A673 (cell line): ENCODE measurements around the gene EPHA8. TPM values are rescaled to one million over a fixed set of nuclear protein-coding genes. Genes with fewer than 3 reads are reported as not detected.

Source experiments
- BruUV-seq: library from RNA; stranded (reverse); fragments of 400-500 nt; replicated peaks from 2 replicates; lab custom pipeline; 2021; lab: Mats Ljungman, UMichigan
- CTCF ChIA-PET: fragments of 300-600 bp; sonication (Branson Sonifier 250); formaldehyde crosslinking; loops from one replicate; lab custom pipeline; 2022; ENCODE audit warnings: antibody characterized with exemption; lab: Charles Lee
- POLR2A ChIA-PET: fragments of 300-600 bp; sonication (Branson Sonifier 250); formaldehyde crosslinking; loops from one replicate; lab custom pipeline; 2022; ENCODE audit warnings: antibody characterized with exemption; ENCODE audit not compliant: low non-redundant PET; lab: Charles Lee
- DNase-seq: peaks from one replicate; pipeline ENCODE4 v3.0.0-alpha.2; 2015; ENCODE audit warnings: low spot score
- H3K27ac ChIP-seq: fragments of 200-600 bp; sonication (generic); 2 replicates; pipeline ENCODE4 v1.5.1; 2016; ENCODE audit warnings: mixed run types, low read depth, mild to moderate bottlenecking, mixed read lengths, antibody characterized with exemption, low read length; ENCODE audit not compliant: poor library complexity, severe bottlenecking
- H3K27me3 ChIP-seq: fragments of 200-600 bp; sonication (generic); replicated peaks from 2 replicates; pipeline ENCODE4 v1.6.1; 2017; ENCODE audit warnings: mixed run types, low read depth, mild to moderate bottlenecking, mixed read lengths, antibody characterized with exemption, low read length; ENCODE audit not compliant: insufficient read depth, poor library complexity
- H3K36me3 ChIP-seq: fragments of 200-600 bp; sonication (generic); 2 replicates; pipeline ENCODE4 v1.6.1; 2016; ENCODE audit warnings: mixed run types, mild to moderate bottlenecking, mixed read lengths, antibody characterized with exemption, low read length; ENCODE audit not compliant: insufficient read depth, poor library complexity, severe bottlenecking
- H3K4me1 ChIP-seq: fragments of 200-600 bp; sonication (generic); 2 replicates; pipeline ENCODE4 v1.6.1; 2017; ENCODE audit warnings: mixed run types, mild to moderate bottlenecking, mixed read lengths, antibody characterized with exemption, low read length; ENCODE audit not compliant: insufficient read depth, poor library complexity, severe bottlenecking
- H3K4me3 ChIP-seq: fragments of 200-600 bp; sonication (generic); 2 replicates; pipeline ENCODE4 v1.5.1; 2016; ENCODE audit warnings: low read depth, mixed run types, mild to moderate bottlenecking, mixed read lengths, low read length; ENCODE audit not compliant: poor library complexity, severe bottlenecking
- H3K9me3 ChIP-seq: fragments of 200-600 bp; sonication (generic); 2 replicates; pipeline ENCODE4 v1.6.1; 2016; ENCODE audit warnings: mixed run types, low read depth, mild to moderate bottlenecking, mixed read lengths, antibody characterized with exemption, low read length; ENCODE audit not compliant: poor library complexity, severe bottlenecking
- EZH2 ChIP-seq: fragments of 200-600 bp; sonication (generic); IDR thresholded peaks from 2 replicates; pipeline ENCODE4 v1.6.1; 2017; ENCODE audit warnings: borderline replicate concordance, low read depth, mild to moderate bottlenecking, mixed read lengths, antibody characterized with exemption, low read length; ENCODE audit not compliant: poor library complexity, severe bottlenecking
- intact Hi-C: fragments of 100-400 bp; cut with micrococcal nuclease; formaldehyde crosslinking; loops from one replicate; pipeline ENCODE4 v1.10.0; 2022; ENCODE audit not compliant: unreplicated experiment
- total RNA-seq: library from RNA; stranded (reverse); gene quantifications from 2 replicates; pipeline ENCODE4 v1.2.3, GENCODE V29; 2021
- TF ChIP-seq, protein P1 (sequence below): fragments of 300-800, 200-600 bp; sonication (generic); conservative IDR thresholded peaks from 2 replicates; pipeline ENCODE4 v1.5.1; 2017; ENCODE audit warnings: low read depth, mild to moderate bottlenecking, antibody characterized with exemption, low read length, moderate library complexity, mixed read lengths

Gene EPHA8
- total RNA-seq, 1 experiment from 2014 or later: not detected

DNA sequence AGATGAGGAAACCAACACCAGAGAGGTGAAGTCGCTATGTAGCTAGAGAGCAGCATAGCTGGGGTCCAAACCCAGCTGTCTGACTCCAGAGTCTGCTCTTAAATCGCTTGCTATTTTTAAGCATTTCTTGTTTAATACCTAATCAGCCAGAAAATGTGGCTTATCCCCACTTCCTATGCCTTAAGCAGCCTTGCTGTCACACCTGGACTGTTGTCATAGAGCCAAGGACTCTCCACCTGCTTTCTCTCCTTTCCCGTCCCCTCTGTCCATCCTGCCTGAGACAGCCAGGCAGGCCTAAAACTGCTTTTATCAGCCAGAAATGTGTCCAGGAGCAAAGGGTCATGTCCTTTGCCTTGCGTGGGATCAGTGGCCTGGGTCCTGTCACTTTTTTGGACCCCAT lies 28.3 kb upstream of the EPHA8 start:
- Histone ChIP-seq H3K27ac (no peak overlapping the region), H3K36me3 (no peaks in the 10 kb centered on the region), H3K4me1 (no peaks in the 10 kb centered on the region), H3K9me3 (no peaks in the 10 kb centered on the region), H3K27me3 (no peaks in the 10 kb centered on the region), H3K4me3 (no peak overlapping the region)
- no peak for DNase-seq
- no TSS peak for BruUV-seq
- intact Hi-C loops: no loop called here
- ChIA-PET CTCF (no interaction called here), POLR2A (no interaction called here)
- no peak for TF ChIP-seq EZH2

DNA sequence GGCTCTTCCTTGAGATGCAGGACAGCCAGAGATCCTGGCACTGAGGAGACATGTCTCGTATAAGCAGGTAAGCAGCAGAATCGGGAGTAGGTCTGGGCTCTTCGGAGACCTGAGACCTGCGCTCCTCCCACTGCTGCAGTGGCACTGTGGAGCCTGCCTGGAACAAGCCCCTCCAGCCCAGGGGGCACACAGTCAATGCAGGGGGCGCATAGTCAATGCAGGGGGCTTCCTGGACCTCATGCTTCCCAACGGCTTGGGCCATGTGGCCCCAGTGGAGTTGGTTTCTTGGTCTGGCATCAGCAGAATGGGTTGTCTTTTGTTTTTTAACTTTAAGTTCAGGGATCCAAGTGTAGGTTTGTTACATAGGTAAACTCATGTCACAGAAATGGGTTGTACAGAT lies 27.9 kb upstream of the EPHA8 start:
- no peaks in the 10 kb centered on the region for H3K36me3 ChIP-seq
- TF ChIP-seq EZH2: no peak
- TF ChIP-seq, protein P1, sequence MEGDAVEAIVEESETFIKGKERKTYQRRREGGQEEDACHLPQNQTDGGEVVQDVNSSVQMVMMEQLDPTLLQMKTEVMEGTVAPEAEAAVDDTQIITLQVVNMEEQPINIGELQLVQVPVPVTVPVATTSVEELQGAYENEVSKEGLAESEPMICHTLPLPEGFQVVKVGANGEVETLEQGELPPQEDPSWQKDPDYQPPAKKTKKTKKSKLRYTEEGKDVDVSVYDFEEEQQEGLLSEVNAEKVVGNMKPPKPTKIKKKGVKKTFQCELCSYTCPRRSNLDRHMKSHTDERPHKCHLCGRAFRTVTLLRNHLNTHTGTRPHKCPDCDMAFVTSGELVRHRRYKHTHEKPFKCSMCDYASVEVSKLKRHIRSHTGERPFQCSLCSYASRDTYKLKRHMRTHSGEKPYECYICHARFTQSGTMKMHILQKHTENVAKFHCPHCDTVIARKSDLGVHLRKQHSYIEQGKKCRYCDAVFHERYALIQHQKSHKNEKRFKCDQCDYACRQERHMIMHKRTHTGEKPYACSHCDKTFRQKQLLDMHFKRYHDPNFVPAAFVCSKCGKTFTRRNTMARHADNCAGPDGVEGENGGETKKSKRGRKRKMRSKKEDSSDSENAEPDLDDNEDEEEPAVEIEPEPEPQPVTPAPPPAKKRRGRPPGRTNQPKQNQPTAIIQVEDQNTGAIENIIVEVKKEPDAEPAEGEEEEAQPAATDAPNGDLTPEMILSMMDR: no peak
- no peaks in the 10 kb centered on the region for H3K9me3 ChIP-seq
- DNase-seq: no peak
- ChIA-PET CTCF (no interaction called here), POLR2A (no interaction called here)
- no TSS peak for BruUV-seq
- H3K4me1 ChIP-seq: no peaks in the 10 kb centered on the region
- no peaks in the 10 kb centered on the region for H3K27me3 ChIP-seq
- intact Hi-C loops: no loop called here
- H3K27ac ChIP-seq: no peak overlapping the region
- H3K4me3 ChIP-seq: no peak overlapping the region

DNA sequence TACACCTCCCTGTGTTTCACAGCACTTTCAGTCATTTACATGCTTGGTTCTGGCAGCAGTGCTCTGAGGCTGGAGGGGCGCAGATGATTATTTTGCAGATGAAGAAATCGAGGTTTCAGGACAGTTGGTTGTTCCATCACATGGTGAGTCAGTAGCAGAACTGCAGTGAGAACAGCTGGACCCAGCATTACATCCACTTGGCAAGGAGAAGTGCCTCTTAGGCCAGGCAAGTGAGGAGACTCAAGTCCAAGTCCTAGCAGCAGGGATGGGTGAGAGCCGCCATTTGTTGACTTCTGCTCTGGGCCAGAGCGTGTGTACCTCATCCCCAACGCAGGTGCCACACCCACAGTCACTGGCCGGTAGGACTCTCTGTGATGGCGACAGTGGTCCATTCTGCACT lies 26.8 kb upstream of the EPHA8 start:
- no peaks in the 10 kb centered on the region for H3K27me3 ChIP-seq
- DNase-seq: no peak
- no peaks in the 10 kb centered on the region for H3K9me3 ChIP-seq
- no peak for TF ChIP-seq EZH2
- TF ChIP-seq, protein P1: no peak
- no peak overlapping the region for H3K27ac ChIP-seq
- no peaks in the 10 kb centered on the region for H3K4me1 ChIP-seq
- no TSS peak for BruUV-seq
- no peak overlapping the region for H3K4me3 ChIP-seq
- CTCF ChIA-PET: no interaction called here
- intact Hi-C loops: no loop called here
- POLR2A ChIA-PET: interaction anchor here (0.7 kb wide), 1 partner anchor 82 kb away, joined by 3 read pairs; no protein-coding TSS in a partner anchor
- no peaks in the 10 kb centered on the region for H3K36me3 ChIP-seq

DNA sequence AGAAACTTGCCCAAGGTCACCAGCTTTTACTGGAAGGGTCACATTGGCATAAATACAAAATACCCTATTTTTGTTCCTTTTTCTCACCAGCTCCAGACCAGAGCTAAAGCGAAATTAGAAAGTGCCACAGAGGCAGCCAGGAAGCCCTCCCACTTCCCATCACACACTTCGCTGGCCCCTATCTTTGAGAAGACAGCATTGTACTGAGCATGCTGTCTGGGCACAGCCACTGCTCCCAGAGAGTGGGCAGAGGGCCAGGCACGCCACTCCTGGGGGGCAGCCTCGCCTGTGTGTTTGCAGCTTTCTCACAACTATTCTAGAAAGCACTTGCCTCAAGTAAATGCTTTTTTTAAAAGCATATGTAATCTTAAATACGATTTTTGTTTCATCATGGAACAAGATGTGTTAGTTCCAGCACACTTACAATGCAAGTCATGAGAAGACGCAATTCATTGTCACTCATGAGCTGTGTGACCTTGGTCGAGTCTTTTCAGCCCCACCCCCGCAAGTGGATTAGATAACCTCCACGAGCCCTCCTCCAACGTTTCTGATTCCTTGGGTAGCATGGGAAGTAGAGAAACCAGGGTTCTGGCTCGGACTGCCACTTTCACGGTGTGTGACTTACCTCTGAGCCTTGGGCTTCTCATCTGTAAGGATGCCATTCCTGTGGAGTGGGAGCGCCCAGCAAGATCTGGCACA lies 25.7 kb upstream of the EPHA8 start:
- CTCF ChIA-PET: no interaction called here
- no peak overlapping the region for H3K4me3 ChIP-seq
- no peaks in the 10 kb centered on the region for H3K27me3 ChIP-seq
- no peak overlapping the region for H3K27ac ChIP-seq
- no peak for TF ChIP-seq EZH2
- TF ChIP-seq, protein P1: no peak
- H3K4me1 ChIP-seq: no peaks in the 10 kb centered on the region
- no TSS peak for BruUV-seq
- intact Hi-C loops: no loop called here
- H3K36me3 ChIP-seq: no peaks in the 10 kb centered on the region
- POLR2A ChIA-PET: no interaction called here
- DNase-seq: no peak
- no peaks in the 10 kb centered on the region for H3K9me3 ChIP-seq
